A673 (cell line): ENCODE results near the gene SCG5.

ENCODE experiments used
- CTCF ChIP-seq: fragments of 300-800, 200-600 bp; sonication (generic); conservative IDR thresholded peaks from 2 replicates; pipeline ENCODE4 v1.5.1; 2017; ENCODE audit warnings: low read depth, mild to moderate bottlenecking, antibody characterized with exemption, low read length, moderate library complexity, mixed read lengths
- EZH2 ChIP-seq: fragments of 200-600 bp; sonication (generic); IDR thresholded peaks from 2 replicates; pipeline ENCODE4 v1.6.1; 2017; ENCODE audit warnings: borderline replicate concordance, low read depth, mild to moderate bottlenecking, mixed read lengths, antibody characterized with exemption, low read length; ENCODE audit not compliant: poor library complexity, severe bottlenecking

DNA sequence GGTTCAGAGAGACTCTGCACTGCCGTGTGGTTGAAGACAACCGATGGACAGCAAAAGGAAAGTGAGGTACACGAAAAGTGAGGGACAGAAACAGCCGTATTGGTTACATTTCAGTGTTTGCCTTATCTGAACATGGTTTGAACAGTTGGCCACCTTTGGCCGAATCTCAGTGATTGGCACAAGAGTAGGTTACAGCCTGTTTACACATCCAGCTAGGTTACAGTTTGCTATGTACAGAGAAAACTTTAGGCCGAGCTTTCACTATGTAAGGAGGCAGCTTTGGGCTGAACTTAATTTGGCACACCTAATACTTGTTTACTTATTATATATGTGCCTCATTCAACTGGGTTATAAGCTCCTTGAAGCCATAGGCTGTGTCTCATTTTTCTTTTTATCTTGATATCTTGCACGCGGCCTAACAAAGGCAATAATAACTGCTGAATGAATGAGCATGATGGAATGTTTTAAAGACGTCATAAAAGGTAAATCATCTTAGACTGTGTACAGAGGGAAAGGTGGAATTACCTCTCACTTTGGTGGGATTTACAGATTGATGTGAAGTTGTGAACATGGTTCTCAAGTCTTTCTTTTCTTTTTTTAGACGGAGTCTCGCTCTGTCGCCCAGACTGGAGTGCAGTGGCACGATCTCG, 59.1 kb downstream of the SCG5 start:
- TF ChIP-seq CTCF, result no peak
- TF ChIP-seq EZH2, result no peak
